HG03159 (cell line): Measurements from ENCODE around the gene TPSAB1.
"Not testable (repeated sequence)": the region's sequence is repeated elsewhere in the genome, so short reads cannot be mapped to it uniquely, and the experiment has no call there.

Experiments used
- ATAC-seq: cut with Tn5 transposase; IDR thresholded peaks from one replicate; pipeline ENCODE4 v1.9.1; 2021; ENCODE audit warnings: mild to moderate bottlenecking, moderate library complexity; ENCODE audit not compliant: unreplicated experiment

The TPSAB1 gene

GRCh38 chr16:1264345-1265089 is 24.0 kb downstream of the TPSAB1 start:
- ATAC-seq, result no peak

GRCh38 chr16:1265090-1265630 is 24.7 kb downstream of the TPSAB1 start:
- no peak for ATAC-seq

- no peak for ATAC-seq
Observed at GRCh38 chr16:1265826-1266225, 25.3 kb downstream of the TPSAB1 start.

- ATAC-seq, result not testable (repeated sequence)
Observed at GRCh38 chr16:1269418-1269817, 28.9 kb downstream of the TPSAB1 start.

- ATAC-seq, result no peak
Observed at GRCh38 chr16:1271380-1271723, 30.8 kb downstream of the TPSAB1 start.

- not testable (repeated sequence) for ATAC-seq
Observed at GRCh38 chr16:1271724-1272413, 31.4 kb downstream of the TPSAB1 start.

GRCh38 chr16:1272453-1273198 is 32.1 kb downstream of the TPSAB1 start:
- ATAC-seq, result no peak

GRCh38 chr16:1273816-1274215 is 33.3 kb downstream of the TPSAB1 start:
- no peak for ATAC-seq

- no peak for ATAC-seq
Observed at GRCh38 chr16:1274767-1275166, 34.3 kb downstream of the TPSAB1 start.

GRCh38 chr16:1275791-1276579 is 35.5 kb downstream of the TPSAB1 start:
- no peak for ATAC-seq

- no peak for ATAC-seq
Observed at GRCh38 chr16:1276580-1276878, 36.0 kb downstream of the TPSAB1 start.

- no peak for ATAC-seq
Observed at GRCh38 chr16:1277151-1277598, 36.7 kb downstream of the TPSAB1 start.

GRCh38 chr16:1277617-1278282 is 37.2 kb downstream of the TPSAB1 start:
- no peak for ATAC-seq

GRCh38 chr16:1278477-1278876 is 38.0 kb downstream of the TPSAB1 start:
- no peak for ATAC-seq

GRCh38 chr16:1279081-1279944 is 38.8 kb downstream of the TPSAB1 start:
- ATAC-seq, result no peak

GRCh38 chr16:1279945-1280589 is 39.6 kb downstream of the TPSAB1 start:
- ATAC-seq, result no peak

GRCh38 chr16:1280783-1281182 is 40.3 kb downstream of the TPSAB1 start:
- no peak for ATAC-seq

GRCh38 chr16:1281517-1281916 is 41.0 kb downstream of the TPSAB1 start:
- no peak for ATAC-seq
